Activated naive CD4-positive, alpha-beta T cell treated with anti-CD3 and anti-CD28 coated beads, Interleukin-2, amount 50 U/mL, for 24 hours (primary cell): ENCODE results near the gene GABRR3.
A peak's percentile ranks its signal among the peaks of the same experiment; 100 is the strongest.

Source experiments
- H3K27ac Mint-ChIP-seq: one replicate; pipeline ENCODE4 v1.8.0; 2021; ENCODE audit warnings: mild to moderate bottlenecking, mixed read lengths
- H3K27me3 Mint-ChIP-seq: one replicate; pipeline ENCODE4 v1.8.0; 2021; ENCODE audit warnings: mixed read lengths
- H3K36me3 Mint-ChIP-seq: one replicate; pipeline ENCODE4 v1.8.0; 2021; ENCODE audit warnings: mixed read lengths
- H3K4me1 Mint-ChIP-seq: one replicate; pipeline ENCODE4 v1.8.0; 2021; ENCODE audit warnings: mixed read lengths
- H3K4me3 Mint-ChIP-seq: one replicate; pipeline ENCODE4 v1.8.0; 2021; ENCODE audit warnings: mild to moderate bottlenecking, mixed read lengths
- H3K9me3 Mint-ChIP-seq: one replicate; pipeline ENCODE4 v1.8.0; 2021; ENCODE audit warnings: mixed read lengths

Gene GABRR3

GRCh38 chr3:98008855-98009254, 26.3 kb downstream of the GABRR3 start:
- Mint-ChIP-seq H3K9me3 (no peaks in the 10 kb centered on the region), H3K27me3 (no peaks in the 10 kb centered on the region), H3K4me1 (peaks cover 15% of the 10 kb centered on the region), H3K27ac (no peak overlapping the region), H3K4me3 (no peak overlapping the region), H3K36me3 (no peaks in the 10 kb centered on the region)

GRCh38 chr3:98005438-98005837, 29.7 kb downstream of the GABRR3 start:
- no peaks in the 10 kb centered on the region for H3K27me3 Mint-ChIP-seq
- no peak overlapping the region for H3K4me3 Mint-ChIP-seq
- H3K9me3 Mint-ChIP-seq = no peaks in the 10 kb centered on the region
- H3K27ac Mint-ChIP-seq = no peak overlapping the region
- H3K4me1 Mint-ChIP-seq = peaks cover 22% of the 10 kb centered on the region
- H3K36me3 Mint-ChIP-seq = no peaks in the 10 kb centered on the region

- Mint-ChIP-seq H3K27me3 (no peaks in the 10 kb centered on the region), H3K9me3 (no peaks in the 10 kb centered on the region), H3K27ac (no peak overlapping the region), H3K36me3 (no peaks in the 10 kb centered on the region), H3K4me3 (no peak overlapping the region), H3K4me1 (peaks cover 22% of the 10 kb centered on the region)
Measured at GRCh38 chr3:98004721-98005120, 30.4 kb downstream of the GABRR3 start.

GRCh38 chr3:98003306-98003969, 31.7 kb downstream of the GABRR3 start:
- H3K27ac Mint-ChIP-seq = no peak overlapping the region
- no peaks in the 10 kb centered on the region for H3K9me3 Mint-ChIP-seq
- H3K36me3 Mint-ChIP-seq = no peaks in the 10 kb centered on the region
- no peaks in the 10 kb centered on the region for H3K27me3 Mint-ChIP-seq
- peaks cover 15% of the 10 kb centered on the region for H3K4me1 Mint-ChIP-seq
- H3K4me3 Mint-ChIP-seq = no peak overlapping the region

GRCh38 chr3:98002717-98003116, 32.4 kb downstream of the GABRR3 start:
- no peaks in the 10 kb centered on the region for H3K9me3 Mint-ChIP-seq
- H3K36me3 Mint-ChIP-seq = no peaks in the 10 kb centered on the region
- no peak overlapping the region for H3K27ac Mint-ChIP-seq
- peaks cover 15% of the 10 kb centered on the region for H3K4me1 Mint-ChIP-seq
- H3K4me3 Mint-ChIP-seq = no peak overlapping the region
- no peaks in the 10 kb centered on the region for H3K27me3 Mint-ChIP-seq

GRCh38 chr3:97999994-98000393, 35.1 kb downstream of the GABRR3 start:
- no peak overlapping the region for H3K27ac Mint-ChIP-seq
- H3K36me3 Mint-ChIP-seq = no peaks in the 10 kb centered on the region

GRCh38 chr3:97999103-97999502, 36.0 kb downstream of the GABRR3 start:
- H3K27me3 Mint-ChIP-seq = no peaks in the 10 kb centered on the region
- no peaks in the 10 kb centered on the region for H3K36me3 Mint-ChIP-seq
- H3K9me3 Mint-ChIP-seq = no peaks in the 10 kb centered on the region
- H3K27ac Mint-ChIP-seq = no peak overlapping the region
- H3K4me1 Mint-ChIP-seq = peaks cover 7% of the 10 kb centered on the region
- H3K4me3 Mint-ChIP-seq = no peak overlapping the region

More at GRCh38 chr3:97999994-98000393, 35.1 kb downstream of the GABRR3 start:
- Mint-ChIP-seq H3K9me3 (no peaks in the 10 kb centered on the region), H3K27me3 (no peaks in the 10 kb centered on the region), H3K4me3 (no peak overlapping the region), H3K4me1 (peaks cover 7% of the 10 kb centered on the region)

GRCh38 chr3:97996988-97997387, 38.1 kb downstream of the GABRR3 start:
- Mint-ChIP-seq H3K4me1 (peaks cover under 1% of the 10 kb centered on the region), H3K27me3 (no peaks in the 10 kb centered on the region), H3K36me3 (no peaks in the 10 kb centered on the region), H3K9me3 (no peaks in the 10 kb centered on the region), H3K27ac (no peak overlapping the region), H3K4me3 (no peak overlapping the region)

GRCh38 chr3:97994328-97994945, 40.7 kb downstream of the GABRR3 start:
- H3K9me3 Mint-ChIP-seq = no peaks in the 10 kb centered on the region
- peaks cover 23% of the 10 kb centered on the region for H3K4me1 Mint-ChIP-seq
- H3K36me3 Mint-ChIP-seq = no peaks in the 10 kb centered on the region

GRCh38 chr3:97993526-97993925, 41.6 kb downstream of the GABRR3 start:
- H3K27ac Mint-ChIP-seq = no peak overlapping the region
- H3K36me3 Mint-ChIP-seq = no peaks in the 10 kb centered on the region
- no peak overlapping the region for H3K4me3 Mint-ChIP-seq
- no peaks in the 10 kb centered on the region for H3K9me3 Mint-ChIP-seq
- no peaks in the 10 kb centered on the region for H3K27me3 Mint-ChIP-seq
- peaks cover 23% of the 10 kb centered on the region for H3K4me1 Mint-ChIP-seq

More at GRCh38 chr3:97994328-97994945, 40.7 kb downstream of the GABRR3 start:
- Mint-ChIP-seq H3K27me3 (no peaks in the 10 kb centered on the region), H3K4me3 (no peak overlapping the region), H3K27ac (no peak overlapping the region)

GRCh38 chr3:97992547-97993173, 42.5 kb downstream of the GABRR3 start:
- Mint-ChIP-seq H3K36me3 (no peaks in the 10 kb centered on the region), H3K9me3 (no peaks in the 10 kb centered on the region), H3K27ac (no peak overlapping the region)

GRCh38 chr3:97991293-97991682, 43.8 kb downstream of the GABRR3 start:
- Mint-ChIP-seq H3K9me3 (no peaks in the 10 kb centered on the region), H3K27me3 (no peaks in the 10 kb centered on the region), H3K27ac (peak overlapping the region; percentile 56), H3K4me1 (peaks cover 23% of the 10 kb centered on the region), H3K4me3 (peak overlapping the region; percentile 79), H3K36me3 (no peaks in the 10 kb centered on the region)

More at GRCh38 chr3:97992547-97993173, 42.5 kb downstream of the GABRR3 start:
- peaks cover 23% of the 10 kb centered on the region for H3K4me1 Mint-ChIP-seq
- no peaks in the 10 kb centered on the region for H3K27me3 Mint-ChIP-seq
- no peak overlapping the region for H3K4me3 Mint-ChIP-seq

GRCh38 chr3:97990624-97991292, 44.4 kb downstream of the GABRR3 start:
- no peaks in the 10 kb centered on the region for H3K36me3 Mint-ChIP-seq
- H3K4me1 Mint-ChIP-seq = peaks cover 23% of the 10 kb centered on the region
- H3K9me3 Mint-ChIP-seq = no peaks in the 10 kb centered on the region
- H3K27ac Mint-ChIP-seq = peak overlapping the region; percentile 56
- no peaks in the 10 kb centered on the region for H3K27me3 Mint-ChIP-seq
- peak overlapping the region; percentile 79 for H3K4me3 Mint-ChIP-seq

GRCh38 chr3:97988784-97989568, 46.1 kb downstream of the GABRR3 start:
- Mint-ChIP-seq H3K27ac (no peak overlapping the region), H3K9me3 (no peaks in the 10 kb centered on the region), H3K4me1 (peaks cover 23% of the 10 kb centered on the region), H3K4me3 (no peak overlapping the region), H3K36me3 (no peaks in the 10 kb centered on the region), H3K27me3 (no peaks in the 10 kb centered on the region)

- H3K27ac Mint-ChIP-seq = no peak overlapping the region
- no peaks in the 10 kb centered on the region for H3K9me3 Mint-ChIP-seq
- no peaks in the 10 kb centered on the region for H3K27me3 Mint-ChIP-seq
- H3K4me3 Mint-ChIP-seq = no peak overlapping the region
- no peaks in the 10 kb centered on the region for H3K36me3 Mint-ChIP-seq
- H3K4me1 Mint-ChIP-seq = peaks cover 23% of the 10 kb centered on the region
Measured at GRCh38 chr3:97987306-97987705, 47.8 kb downstream of the GABRR3 start.
